ENCODE measurements around the gene MXRA8. TPM values are rescaled to one million over a fixed set of nuclear protein-coding genes. Genes with fewer than 3 reads are reported as not detected.
"Not testable (repeated sequence)": the region's sequence is repeated elsewhere in the genome, so short reads cannot be mapped to it uniquely, and the experiment has no call there.

The MXRA8 gene
- total RNA-seq, 1 experiment from 2014 or later, result 5.0 TPM

DNA sequence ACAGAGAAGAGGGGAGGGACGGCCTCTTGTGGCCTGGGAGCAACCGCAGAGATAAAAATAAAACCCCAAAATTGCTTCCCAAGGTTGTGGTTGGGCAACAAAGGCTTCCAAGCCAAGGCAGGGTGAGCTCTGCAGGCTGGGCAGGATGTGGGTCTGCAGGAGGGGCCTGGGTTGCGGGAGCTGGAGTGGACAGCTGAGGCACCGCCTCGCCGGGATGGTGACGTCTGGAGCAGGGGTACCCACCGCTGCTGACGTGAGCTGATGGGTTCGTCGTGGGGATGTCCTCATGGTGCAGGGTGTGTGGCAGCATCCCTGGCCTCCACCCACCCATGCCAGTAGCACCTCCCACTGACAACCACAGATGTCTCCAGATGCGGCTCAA lies 13.0 kb upstream of the MXRA8 start:
- intact Hi-C loops (cut with micrococcal nuclease; ENCODE audit: unreplicated experiment), result no loop called here
- no peaks in the 10 kb centered on the region for H3K27me3 ChIP-seq (replicated peaks; ENCODE audit: control insufficient read depth, insufficient read depth, low read length)
- no peaks in the 10 kb centered on the region for H3K36me3 ChIP-seq (ENCODE audit: control insufficient read depth, insufficient read depth, low read length)
- BruUV-seq (replicated peaks), result no TSS peak
- Mint-ChIP-seq H3K27ac (ENCODE audit: unreplicated experiment) (no peak overlapping the region), H3K36me3 (ENCODE audit: insufficient read depth, unreplicated experiment) (peaks cover 16% of the 10 kb centered on the region), H3K9me3 (ENCODE audit: unreplicated experiment) (no peaks in the 10 kb centered on the region), H3K4me1 (ENCODE audit: low read depth, unreplicated experiment) (no peaks in the 10 kb centered on the region), H3K27me3 (ENCODE audit: insufficient read depth, unreplicated experiment) (no peaks in the 10 kb centered on the region), H3K4me3 (ENCODE audit: unreplicated experiment) (no peak overlapping the region)
- H3K4me1 ChIP-seq, result peaks cover 6% of the 10 kb centered on the region
- POLR2A ChIA-PET, result no interaction called here
- H3K4me3 ChIP-seq (ENCODE audit: low read depth, low read length), result no peak overlapping the region
- DNase-seq, result no peak
- CTCF ChIA-PET, result no interaction called here
- TF ChIP-seq, protein P1, sequence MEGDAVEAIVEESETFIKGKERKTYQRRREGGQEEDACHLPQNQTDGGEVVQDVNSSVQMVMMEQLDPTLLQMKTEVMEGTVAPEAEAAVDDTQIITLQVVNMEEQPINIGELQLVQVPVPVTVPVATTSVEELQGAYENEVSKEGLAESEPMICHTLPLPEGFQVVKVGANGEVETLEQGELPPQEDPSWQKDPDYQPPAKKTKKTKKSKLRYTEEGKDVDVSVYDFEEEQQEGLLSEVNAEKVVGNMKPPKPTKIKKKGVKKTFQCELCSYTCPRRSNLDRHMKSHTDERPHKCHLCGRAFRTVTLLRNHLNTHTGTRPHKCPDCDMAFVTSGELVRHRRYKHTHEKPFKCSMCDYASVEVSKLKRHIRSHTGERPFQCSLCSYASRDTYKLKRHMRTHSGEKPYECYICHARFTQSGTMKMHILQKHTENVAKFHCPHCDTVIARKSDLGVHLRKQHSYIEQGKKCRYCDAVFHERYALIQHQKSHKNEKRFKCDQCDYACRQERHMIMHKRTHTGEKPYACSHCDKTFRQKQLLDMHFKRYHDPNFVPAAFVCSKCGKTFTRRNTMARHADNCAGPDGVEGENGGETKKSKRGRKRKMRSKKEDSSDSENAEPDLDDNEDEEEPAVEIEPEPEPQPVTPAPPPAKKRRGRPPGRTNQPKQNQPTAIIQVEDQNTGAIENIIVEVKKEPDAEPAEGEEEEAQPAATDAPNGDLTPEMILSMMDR (IDR thresholded peaks at IDR 0.05; ENCODE audit: insufficient read depth in 1 of 2, low read depth in 1 of 2, low read length in 1 of 2, severe bottlenecking in 1 of 2, unreplicated experiment in 1 of 2), result no peak
- no peaks in the 10 kb centered on the region for H3K9me3 ChIP-seq

DNA sequence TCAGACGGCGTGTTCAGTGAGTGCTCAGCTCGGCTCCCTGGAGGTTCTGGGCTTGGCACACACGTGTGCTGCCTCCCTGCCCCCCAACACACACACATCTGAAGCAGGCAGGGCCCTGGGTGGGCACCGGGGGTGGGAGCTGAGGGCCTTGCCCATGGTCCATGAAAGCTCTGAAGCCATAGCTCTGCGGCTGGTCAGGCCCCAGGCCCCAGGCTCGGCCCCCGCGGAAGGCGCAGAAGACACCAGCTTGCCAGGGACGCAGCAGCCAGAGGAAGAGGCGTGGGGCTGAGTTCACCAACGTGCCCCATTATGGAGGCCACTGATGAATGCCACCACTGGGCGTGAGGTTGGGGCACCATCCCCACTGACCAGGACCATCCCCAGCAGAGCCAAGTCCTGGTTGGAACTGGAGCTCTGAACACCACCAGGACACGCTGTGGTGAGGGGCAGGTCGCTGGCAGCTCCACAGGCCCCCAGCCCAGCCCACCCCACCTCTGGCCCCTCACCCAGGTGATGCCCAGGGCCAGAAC lies 12.5 kb upstream of the MXRA8 start:
- Mint-ChIP-seq H3K36me3 (ENCODE audit: insufficient read depth, unreplicated experiment) (peaks cover 16% of the 10 kb centered on the region), H3K4me3 (ENCODE audit: unreplicated experiment) (no peak overlapping the region), H3K9me3 (ENCODE audit: unreplicated experiment) (no peaks in the 10 kb centered on the region), H3K27me3 (ENCODE audit: insufficient read depth, unreplicated experiment) (no peaks in the 10 kb centered on the region), H3K4me1 (ENCODE audit: low read depth, unreplicated experiment) (no peaks in the 10 kb centered on the region), H3K27ac (ENCODE audit: unreplicated experiment) (no peak overlapping the region)
- Histone ChIP-seq H3K4me1 (peaks cover 6% of the 10 kb centered on the region), H3K27me3 (replicated peaks; ENCODE audit: control insufficient read depth, insufficient read depth, low read length) (no peaks in the 10 kb centered on the region), H3K4me3 (ENCODE audit: low read depth, low read length) (no peak overlapping the region), H3K9me3 (no peaks in the 10 kb centered on the region), H3K36me3 (ENCODE audit: control insufficient read depth, insufficient read depth, low read length) (no peaks in the 10 kb centered on the region)
- CTCF ChIA-PET, result interaction anchor here (0.7 kb wide), 1 partner anchor 429 kb away, joined by 3 read pairs; no protein-coding TSS in a partner anchor
- POLR2A ChIA-PET, result no interaction called here
- TF ChIP-seq, protein P1 (IDR thresholded peaks at IDR 0.05; ENCODE audit: insufficient read depth in 1 of 2, low read depth in 1 of 2, low read length in 1 of 2, severe bottlenecking in 1 of 2, unreplicated experiment in 1 of 2), result no peak
- DNase-seq, result no peak
- intact Hi-C loops (cut with micrococcal nuclease; ENCODE audit: unreplicated experiment), result no loop called here
- BruUV-seq (replicated peaks), result no TSS peak

DNA sequence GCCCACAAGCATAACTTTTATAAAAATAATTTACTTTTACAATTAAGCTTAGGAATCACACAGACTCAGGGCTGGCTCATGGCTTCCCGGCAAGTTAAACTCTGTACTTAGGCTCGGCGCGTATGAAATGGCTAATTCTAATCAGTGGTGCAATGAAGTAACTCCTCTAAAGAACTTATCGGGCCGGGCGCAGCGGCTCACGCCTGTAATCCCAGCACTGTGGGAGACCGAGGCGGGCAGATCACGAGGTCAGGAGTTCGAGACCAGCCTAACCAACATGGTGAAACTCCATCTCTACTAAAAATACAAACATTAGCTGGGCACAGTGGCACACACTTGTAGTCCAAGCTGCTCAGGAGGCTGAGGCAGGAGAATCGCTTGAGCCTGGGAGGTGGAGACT lies 11.7 kb upstream of the MXRA8 start:
- H3K4me1 ChIP-seq; H3K27me3 ChIP-seq (replicated peaks; ENCODE audit: control insufficient read depth, insufficient read depth, low read length); H3K36me3 ChIP-seq (ENCODE audit: control insufficient read depth, insufficient read depth, low read length); H3K4me3 Mint-ChIP-seq (ENCODE audit: unreplicated experiment); intact Hi-C loops (cut with micrococcal nuclease; ENCODE audit: unreplicated experiment); H3K4me1 Mint-ChIP-seq (ENCODE audit: low read depth, unreplicated experiment); H3K27me3 Mint-ChIP-seq (ENCODE audit: insufficient read depth, unreplicated experiment); POLR2A ChIA-PET; BruUV-seq (replicated peaks); DNase-seq; H3K4me3 ChIP-seq (ENCODE audit: low read depth, low read length); H3K9me3 ChIP-seq; H3K27ac Mint-ChIP-seq (ENCODE audit: unreplicated experiment); H3K9me3 Mint-ChIP-seq (ENCODE audit: unreplicated experiment): not testable (repeated sequence)
- CTCF ChIA-PET, result interaction anchor here (0.7 kb wide), 1 partner anchor 428 kb away, joined by 3 read pairs; no protein-coding TSS in a partner anchor
- peaks cover 11% of the 10 kb centered on the region for H3K36me3 Mint-ChIP-seq (ENCODE audit: insufficient read depth, unreplicated experiment)

DNA sequence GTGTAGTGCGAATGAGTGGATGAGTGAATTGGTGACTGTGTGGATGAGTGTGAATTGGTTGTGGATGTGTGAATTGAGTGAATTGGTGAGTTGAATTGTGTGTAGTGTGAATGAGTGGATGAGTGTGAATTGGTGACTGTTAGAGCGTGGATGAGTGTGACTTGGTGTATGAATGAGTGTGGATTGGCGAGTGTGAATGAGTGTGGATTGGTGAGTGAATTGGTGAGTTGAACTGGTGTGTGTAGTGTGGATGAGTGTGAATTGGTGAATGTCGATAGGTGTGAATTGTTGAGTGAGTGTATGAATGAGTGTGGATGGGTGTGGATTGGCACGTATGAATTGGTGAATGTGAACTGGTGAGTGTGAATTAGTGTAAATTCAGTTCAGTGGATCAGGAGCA lies 9.0 kb upstream of the MXRA8 start:
- Mint-ChIP-seq H3K27ac (ENCODE audit: unreplicated experiment) (no peak overlapping the region), H3K9me3 (ENCODE audit: unreplicated experiment) (no peaks in the 10 kb centered on the region), H3K4me1 (ENCODE audit: low read depth, unreplicated experiment) (no peaks in the 10 kb centered on the region), H3K36me3 (ENCODE audit: insufficient read depth, unreplicated experiment) (peaks cover 6% of the 10 kb centered on the region), H3K27me3 (ENCODE audit: insufficient read depth, unreplicated experiment) (no peaks in the 10 kb centered on the region), H3K4me3 (ENCODE audit: unreplicated experiment) (no peak overlapping the region)
- CTCF ChIA-PET, result no interaction called here
- Histone ChIP-seq H3K9me3 (no peaks in the 10 kb centered on the region), H3K36me3 (ENCODE audit: control insufficient read depth, insufficient read depth, low read length) (no peaks in the 10 kb centered on the region), H3K4me1 (no peaks in the 10 kb centered on the region), H3K4me3 (ENCODE audit: low read depth, low read length) (no peak overlapping the region), H3K27me3 (replicated peaks; ENCODE audit: control insufficient read depth, insufficient read depth, low read length) (no peaks in the 10 kb centered on the region)
- intact Hi-C loops (cut with micrococcal nuclease; ENCODE audit: unreplicated experiment), result no loop called here
- TF ChIP-seq, protein P1 (IDR thresholded peaks at IDR 0.05; ENCODE audit: insufficient read depth in 1 of 2, low read depth in 1 of 2, low read length in 1 of 2, severe bottlenecking in 1 of 2, unreplicated experiment in 1 of 2), result no peak
- no TSS peak for BruUV-seq (replicated peaks)
- DNase-seq, result no peak
- POLR2A ChIA-PET, result no interaction called here
